ENCODE results near the gene SESN1.
"Not testable (repeated sequence)": the region's sequence is repeated elsewhere in the genome, so short reads cannot be mapped to it uniquely, and the experiment has no call there.

Gene SESN1

GRCh38 chr6:109093732-109094415 lies 772 bp downstream of the SESN1 start:
- DNase-seq = no peak

DNA sequence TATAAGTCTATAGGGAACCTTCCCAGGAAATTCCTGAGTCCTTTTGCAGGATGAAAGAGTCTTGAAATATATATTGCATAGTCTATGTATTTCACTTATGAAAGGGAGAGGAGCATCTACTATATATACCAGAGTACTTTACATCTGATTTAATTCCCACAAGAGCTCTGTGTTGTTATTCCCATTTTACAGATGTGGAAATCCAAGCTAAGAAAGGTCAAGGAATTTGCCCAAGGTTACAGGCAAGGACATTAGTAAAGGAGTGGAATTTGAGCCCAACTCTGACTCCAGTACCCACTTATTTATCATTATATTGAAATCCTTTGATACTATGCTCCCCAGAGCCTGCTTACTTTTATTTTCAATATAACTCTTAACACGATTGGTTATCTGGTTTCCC lies 2.6 kb downstream of the SESN1 start:
- no peak for DNase-seq

DNA sequence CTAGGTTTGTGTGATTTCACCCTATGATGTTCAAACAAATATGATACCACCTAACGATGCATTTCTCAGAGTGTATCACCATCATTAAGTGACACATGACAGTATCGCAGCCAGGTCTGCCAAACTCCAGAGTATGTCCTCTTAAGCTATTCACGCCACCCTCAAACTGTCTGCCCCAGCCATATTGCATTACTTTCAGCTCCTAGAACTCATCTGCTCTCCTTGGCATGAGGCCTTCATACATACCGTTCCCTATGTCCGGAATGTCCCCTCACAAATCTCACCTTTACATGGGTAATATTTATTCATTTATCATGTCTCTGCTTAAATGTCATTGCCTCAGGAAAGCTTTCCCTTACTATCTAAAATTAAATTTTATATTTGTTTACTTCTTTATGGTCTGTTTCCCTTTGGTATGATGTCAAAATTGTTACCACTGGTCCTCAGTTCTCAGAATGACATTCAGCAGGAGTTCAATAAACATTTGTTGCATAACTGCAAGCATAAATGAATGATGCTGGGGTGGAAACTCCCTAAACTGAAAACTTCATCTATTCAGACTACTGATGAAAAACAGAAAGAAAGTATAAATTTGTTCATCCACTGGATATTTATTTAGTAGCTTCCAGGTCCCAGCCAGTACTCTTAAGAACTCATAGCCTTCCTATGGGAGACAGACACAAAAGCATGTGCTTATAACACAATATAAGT lies 3.2 kb downstream of the SESN1 start:
- DNase-seq = no peak

- DNase-seq = no peak
Observed at GRCh38 chr6:109088995-109089394, 5.7 kb downstream of the SESN1 start.

DNA sequence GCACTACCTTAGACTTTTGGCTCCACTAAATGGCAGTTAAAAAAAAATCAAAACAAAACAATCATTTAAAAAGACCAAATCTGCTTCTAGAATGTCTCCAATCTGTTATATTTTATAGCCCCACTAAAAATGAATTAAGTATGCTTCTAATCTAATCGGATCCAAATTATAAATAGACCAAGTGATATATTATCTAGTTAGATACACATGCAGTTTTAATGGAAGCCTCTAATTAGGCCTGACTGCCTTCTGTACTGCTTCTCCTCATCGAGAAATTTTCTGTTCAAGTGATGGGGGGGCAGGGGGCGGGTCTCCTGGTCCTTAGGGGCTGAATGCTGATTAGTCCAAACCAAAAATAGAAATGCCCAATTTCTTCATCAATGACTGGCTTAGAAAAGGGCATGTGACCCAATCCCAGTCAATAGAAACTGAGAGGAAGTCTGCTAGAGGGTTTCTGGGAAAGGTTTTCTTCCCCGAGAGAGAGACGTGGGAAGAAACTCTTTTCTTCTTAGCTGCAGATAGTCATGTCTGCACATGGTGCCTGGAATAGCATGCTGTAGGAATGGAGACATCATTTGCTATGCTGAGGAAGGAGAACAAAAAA lies 6.9 kb downstream of the SESN1 start:
- DNase-seq = no peak

DNA sequence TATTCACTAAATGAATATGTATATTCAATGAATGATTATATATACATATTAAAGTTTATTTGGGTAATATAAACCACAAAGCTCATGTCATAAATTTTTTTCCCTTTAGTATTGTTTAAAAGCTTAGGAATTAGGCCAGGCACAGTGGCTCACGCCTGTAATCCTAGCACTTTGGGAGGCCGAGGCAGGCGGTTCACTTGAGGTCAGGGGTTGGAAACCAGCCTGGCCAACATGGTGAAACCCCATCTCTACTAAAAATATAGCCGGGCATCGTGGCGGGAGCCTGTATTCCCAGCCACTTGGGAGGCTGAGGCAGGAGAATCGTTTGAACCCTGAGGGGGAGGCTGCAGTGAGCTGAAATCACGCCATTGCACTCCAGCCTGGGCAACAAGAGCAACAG lies 10.5 kb downstream of the SESN1 start:
- DNase-seq = not testable (repeated sequence)

GRCh38 chr6:109083657-109084056 lies 11.0 kb downstream of the SESN1 start:
- DNase-seq = no peak

- no peak for DNase-seq
Observed at GRCh38 chr6:109082188-109082577, 12.5 kb downstream of the SESN1 start.

DNA sequence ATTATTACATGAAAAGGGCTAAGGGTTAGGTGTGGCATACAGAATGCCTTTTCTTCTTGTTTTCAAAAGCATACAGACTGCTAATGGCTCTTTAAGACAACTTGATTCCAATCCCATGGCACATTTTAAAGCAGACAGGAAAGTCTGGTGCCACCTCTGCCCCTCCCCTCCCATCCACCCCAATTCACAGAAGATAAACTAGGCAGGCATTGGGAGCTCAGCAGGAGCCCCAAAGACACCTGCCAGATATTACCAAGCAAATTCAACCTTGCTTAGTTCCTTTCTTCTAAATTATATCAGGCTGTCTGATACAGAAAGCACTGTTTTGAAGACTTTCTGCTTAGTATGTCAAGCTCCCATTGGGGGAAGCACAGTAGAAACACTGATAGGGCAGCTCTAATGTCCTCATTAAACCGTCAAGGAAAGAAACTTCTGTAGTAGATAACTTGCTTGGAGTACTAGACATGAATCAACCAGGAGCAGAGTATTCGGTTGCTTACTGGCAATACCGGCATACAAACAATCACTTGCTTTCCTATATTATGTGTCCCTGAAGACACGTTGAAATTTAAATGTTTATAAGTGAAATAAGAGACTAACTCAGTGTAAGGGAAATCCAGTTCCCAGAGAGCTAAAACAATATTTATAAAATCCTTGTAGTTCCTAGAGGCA lies 13.0 kb downstream of the SESN1 start:
- no peak for DNase-seq

- no peak for DNase-seq
Observed at GRCh38 chr6:109081026-109081425, 13.6 kb downstream of the SESN1 start.

- no peak for DNase-seq
Observed at GRCh38 chr6:109079981-109080380, 14.7 kb downstream of the SESN1 start.

DNA sequence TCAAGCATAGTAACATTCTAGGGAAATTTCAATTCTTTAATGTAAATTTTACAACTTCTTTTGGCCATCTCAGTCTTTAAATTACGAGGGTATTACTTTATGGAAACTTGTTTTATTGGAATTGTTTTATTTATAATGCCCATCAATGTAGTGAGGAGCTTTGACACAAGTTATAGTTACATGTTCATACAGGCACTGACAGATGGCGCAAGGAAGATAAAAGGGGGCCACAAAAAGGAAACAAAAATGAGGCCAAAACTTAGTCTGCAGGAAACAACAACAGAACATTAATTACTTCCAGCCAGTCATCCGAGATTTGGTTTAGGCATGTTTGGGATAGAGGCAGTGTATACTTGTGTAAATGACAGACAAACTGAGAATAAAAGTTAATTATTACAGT lies 18.3 kb downstream of the SESN1 start:
- no peak for DNase-seq

DNA sequence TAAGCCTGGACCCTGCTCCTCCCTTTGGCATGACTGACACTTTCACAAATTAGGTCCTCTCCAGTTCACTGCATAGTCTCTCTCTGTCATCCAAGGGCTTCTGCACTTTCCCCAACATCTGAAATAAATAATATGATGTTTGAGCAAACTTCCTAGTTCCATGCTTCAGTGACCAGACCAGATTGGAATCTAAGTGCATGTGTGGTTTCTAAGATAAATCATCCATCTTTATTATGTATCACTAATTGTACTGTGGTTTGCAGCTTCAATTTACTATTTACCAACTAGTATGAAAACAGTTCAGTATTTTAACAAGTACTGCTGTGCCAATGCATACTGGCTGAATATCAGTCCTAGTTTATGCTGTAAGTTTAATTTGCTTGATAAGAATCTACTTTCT lies 18.7 kb downstream of the SESN1 start:
- DNase-seq = no peak

- DNase-seq = no peak
Observed at GRCh38 chr6:109074133-109074415, 20.6 kb downstream of the SESN1 start.

DNA sequence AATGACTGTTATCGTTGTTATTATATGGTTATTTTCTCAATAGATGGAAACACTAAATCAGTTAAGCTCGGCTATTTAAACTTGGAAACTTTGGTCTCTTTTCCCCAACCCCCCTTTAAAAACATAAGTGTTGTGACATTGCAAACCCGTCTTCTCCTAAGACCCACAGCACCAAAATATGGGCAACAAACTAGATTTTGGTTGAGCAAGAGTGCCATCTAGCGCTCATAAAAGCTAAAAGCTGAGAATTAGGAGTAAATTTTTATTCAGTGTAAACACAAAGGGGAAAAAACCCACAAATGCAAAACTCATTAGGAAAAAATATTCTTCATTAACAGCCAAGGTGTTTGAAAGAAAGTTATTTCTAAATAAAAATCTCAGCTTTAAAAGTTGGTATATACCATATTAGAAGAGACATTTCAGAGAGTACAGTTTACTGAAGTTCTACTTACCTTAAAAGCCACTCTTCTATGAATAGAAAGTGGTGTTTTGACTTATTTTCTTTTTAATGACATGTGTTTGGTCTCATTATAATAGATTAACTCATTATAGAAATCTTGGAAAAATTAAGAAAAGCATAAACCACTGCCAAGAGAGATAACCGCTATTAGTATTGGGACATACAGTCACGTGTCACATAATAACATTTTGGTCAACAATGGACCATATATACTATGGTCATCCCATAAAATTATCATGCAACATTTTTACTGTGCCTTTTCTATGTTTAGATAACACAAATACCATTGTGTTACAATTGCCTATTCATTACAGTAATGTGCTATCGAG lies 21.1 kb downstream of the SESN1 start:
- DNase-seq = peak; percentile 56

DNA sequence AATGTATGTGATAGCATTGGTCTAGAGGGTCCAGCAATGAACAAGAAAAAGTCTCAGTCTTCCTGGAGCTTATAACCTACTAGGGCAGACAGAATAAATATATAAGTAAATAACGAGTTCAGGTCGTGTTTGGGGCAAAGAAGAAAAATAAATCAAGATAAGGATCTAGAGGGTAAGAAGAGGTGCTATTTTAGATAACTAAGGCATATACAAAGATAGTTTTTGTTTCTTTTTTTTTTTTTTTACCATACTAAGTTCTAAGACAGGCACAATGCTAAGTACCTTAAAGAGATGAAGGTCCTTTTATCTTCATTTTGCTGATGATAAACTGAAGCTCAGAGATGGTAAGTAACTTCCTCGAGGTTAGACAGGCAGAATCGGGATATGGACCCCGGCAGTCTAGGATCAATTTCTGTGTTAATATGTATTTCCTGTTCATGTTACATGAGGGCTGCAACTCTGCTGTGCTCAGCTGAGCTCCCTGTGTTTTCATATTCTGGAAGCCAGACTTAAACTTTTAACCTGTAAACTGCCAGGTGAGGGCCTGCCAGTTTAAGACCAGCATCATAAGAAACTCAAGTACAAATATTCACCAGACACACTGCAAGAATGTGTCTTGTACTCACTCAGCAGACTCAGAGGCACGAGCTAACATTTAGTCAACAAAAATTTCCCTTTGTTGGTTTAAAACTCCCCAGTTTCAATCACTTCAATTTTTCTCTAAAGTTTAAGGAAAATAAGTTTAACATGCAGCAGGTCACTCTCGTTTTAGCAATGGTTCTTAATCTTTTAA lies 23.3 kb downstream of the SESN1 start:
- DNase-seq = no peak

- DNase-seq = no peak
Observed at GRCh38 chr6:109069746-109070145, 24.9 kb downstream of the SESN1 start.

- no peak for DNase-seq
Observed at GRCh38 chr6:109062767-109063352, 31.8 kb downstream of the SESN1 start.

GRCh38 chr6:109062216-109062615 lies 32.4 kb downstream of the SESN1 start:
- DNase-seq = no peak

DNA sequence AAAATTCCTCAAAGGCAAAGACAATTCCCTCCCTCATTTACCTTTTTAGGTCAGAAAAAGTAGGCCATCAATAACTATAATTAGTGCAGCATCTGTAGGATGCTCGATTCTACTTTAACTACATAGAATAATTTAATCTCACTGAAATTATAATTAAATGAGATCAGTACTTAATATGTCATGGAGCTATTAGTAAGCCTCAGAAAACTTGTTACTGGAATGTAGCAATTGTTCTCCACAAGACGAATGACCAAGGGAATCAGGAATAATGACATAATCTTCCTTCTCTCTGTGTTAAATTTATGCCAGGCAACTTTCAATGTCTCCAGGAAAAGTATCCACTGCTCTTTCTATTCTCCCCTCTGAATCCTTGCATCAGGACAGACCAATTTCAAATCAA lies 34.1 kb downstream of the SESN1 start:
- DNase-seq = no peak

GRCh38 chr6:109059571-109060021 lies 35.0 kb downstream of the SESN1 start:
- DNase-seq = no peak

GRCh38 chr6:109059153-109059552 lies 35.5 kb downstream of the SESN1 start:
- no peak for DNase-seq
